ENCODE results near the gene KCNJ1. TPM values are rescaled to one million over a fixed set of nuclear protein-coding genes. Genes with fewer than 3 reads are reported as not detected.

Gene KCNJ1
- total and polyA plus RNA-seq, 2 donors (not counting 3 experiments of a cell fraction or from before 2014, with no cell fraction given), result not detected

- TF ChIP-seq EZH2 (IDR thresholded peaks at IDR 0.05; ENCODE audit: borderline replicate concordance, low read depth, low read length, severe bottlenecking), result no peak
- no peak for TF ChIP-seq POLR2AphosphoS5 (IDR thresholded peaks at IDR 0.05; ENCODE audit: insufficient read depth, low read depth, low read length)
- no peak for TF ChIP-seq POLR2A (IDR thresholded peaks at IDR 0.05; ENCODE audit: low read depth, low read length)
- intact Hi-C loops (cut with micrococcal nuclease) (no loop called here), dilution Hi-C loops (cut with MboI; ENCODE audit: extremely low pct_ligation_motif_present, low sequenced_read_pairs) (no loop called here)
- no peak overlapping the region for H3K4me3 ChIP-seq (replicated peaks in 1 of 3; ENCODE audit: insufficient read depth in 1 of 3, low read depth in 1 of 3, low read length in 3 of 3)
- H3K4me1 ChIP-seq (ENCODE audit: control insufficient read depth, extremely low read depth, insufficient read depth, low read length), result peaks cover 40% of the 10 kb centered on the region
- no peak overlapping the region for H3K27ac ChIP-seq (ENCODE audit: insufficient read depth, low read depth, low read length)
- DNase-seq (ENCODE audit: low read depth, low spot score) (no peak), FAIRE-seq (no peak)
- H3K79me2 ChIP-seq (ENCODE audit: control insufficient read depth, insufficient read depth, low read length), result no peaks in the 10 kb centered on the region
- no peaks in the 10 kb centered on the region for H3K9me1 ChIP-seq (replicated peaks; ENCODE audit: control insufficient read depth, extremely low read depth, insufficient read depth, low read length)
- H3K4me2 ChIP-seq (ENCODE audit: insufficient read depth, low read length), result no peak overlapping the region
- no peak overlapping the region for H3K9ac ChIP-seq (replicated peaks; ENCODE audit: extremely low read depth, insufficient read depth, low read length)
- no peaks in the 10 kb centered on the region for H3K36me3 ChIP-seq (ENCODE audit: control insufficient read depth in 2 of 2, extremely low read depth in 1 of 2, insufficient read depth in 2 of 2, low read length in 2 of 2)
- no peaks in the 10 kb centered on the region for H4K20me1 ChIP-seq (replicated peaks; ENCODE audit: control insufficient read depth, extremely low read depth, insufficient read depth, low read length)
- no peak overlapping the region for H2AFZ ChIP-seq (ENCODE audit: low read depth, low read length)
- ChIA-PET CTCF (interaction anchor here (1.7 kb wide), 1 partner anchor 10 kb away, joined by 4 read pairs; no protein-coding TSS in a partner anchor), POLR2A (no interaction called here)
- no TSS peak for BruUV-seq (replicated peaks)
- no peaks in the 10 kb centered on the region for H3K9me3 ChIP-seq (replicated peaks; ENCODE audit: control insufficient read depth, insufficient read depth, low read length)
- no peaks in the 10 kb centered on the region for H3K27me3 ChIP-seq (ENCODE audit: control insufficient read depth in 2 of 2, insufficient read depth in 2 of 2, low read length in 2 of 2)
These were observed 26.3 kb downstream of the KCNJ1 start for GRCh38 chr11:128840783-128841182.

- FAIRE-seq (no peak), DNase-seq (ENCODE audit: low read depth, low spot score) (peak; percentile 49)
- Histone ChIP-seq H3K27me3 (ENCODE audit: control insufficient read depth in 2 of 2, insufficient read depth in 2 of 2, low read length in 2 of 2) (no peaks in the 10 kb centered on the region), H3K4me1 (ENCODE audit: control insufficient read depth, extremely low read depth, insufficient read depth, low read length) (peaks cover 47% of the 10 kb centered on the region), H3K9me1 (replicated peaks; ENCODE audit: control insufficient read depth, extremely low read depth, insufficient read depth, low read length) (no peaks in the 10 kb centered on the region), H3K4me3 (replicated peaks in 1 of 3; ENCODE audit: insufficient read depth in 1 of 3, low read depth in 1 of 3, low read length in 3 of 3) (no peak overlapping the region), H3K9ac (replicated peaks; ENCODE audit: extremely low read depth, insufficient read depth, low read length) (no peak overlapping the region), H3K4me2 (ENCODE audit: insufficient read depth, low read length) (no peak overlapping the region), H3K9me3 (replicated peaks; ENCODE audit: control insufficient read depth, insufficient read depth, low read length) (no peaks in the 10 kb centered on the region), H3K79me2 (ENCODE audit: control insufficient read depth, insufficient read depth, low read length) (no peaks in the 10 kb centered on the region), H4K20me1 (replicated peaks; ENCODE audit: control insufficient read depth, extremely low read depth, insufficient read depth, low read length) (no peaks in the 10 kb centered on the region), H3K36me3 (ENCODE audit: control insufficient read depth in 2 of 2, extremely low read depth in 1 of 2, insufficient read depth in 2 of 2, low read length in 2 of 2) (no peaks in the 10 kb centered on the region), H2AFZ (ENCODE audit: low read depth, low read length) (no peak overlapping the region), H3K27ac (ENCODE audit: insufficient read depth, low read depth, low read length) (no peak overlapping the region)
- intact Hi-C loops (cut with micrococcal nuclease) (no loop called here), dilution Hi-C loops (cut with MboI; ENCODE audit: extremely low pct_ligation_motif_present, low sequenced_read_pairs) (no loop called here)
- ChIA-PET POLR2A (no interaction called here), CTCF (interaction anchor here (1.7 kb wide), 1 partner anchor 9 kb away, joined by 4 read pairs; no protein-coding TSS in a partner anchor)
- BruUV-seq (replicated peaks), result no TSS peak
- TF ChIP-seq GATA2 (IDR thresholded peaks at IDR 0.05; ENCODE audit: insufficient read depth, insufficient read length, low read depth, low read length) (no peak), JUN (IDR thresholded peaks at IDR 0.05; ENCODE audit: borderline replicate concordance, insufficient read depth, insufficient read length, low read depth) (no peak), EZH2 (IDR thresholded peaks at IDR 0.05; ENCODE audit: borderline replicate concordance, low read depth, low read length, severe bottlenecking) (no peak), POLR2A (IDR thresholded peaks at IDR 0.05; ENCODE audit: low read depth, low read length) (no peak), POLR2AphosphoS5 (IDR thresholded peaks at IDR 0.05; ENCODE audit: insufficient read depth, low read depth, low read length) (no peak), CTCF (IDR thresholded peaks at IDR 0.05; ENCODE audit: extremely low read depth in 1 of 2, insufficient read depth in 1 of 2, low read depth in 1 of 2, low read length in 2 of 2) (no peak), MYC (IDR thresholded peaks at IDR 0.05; ENCODE audit: low read depth, low read length) (no peak)
- TF ChIP-seq, protein P1, sequence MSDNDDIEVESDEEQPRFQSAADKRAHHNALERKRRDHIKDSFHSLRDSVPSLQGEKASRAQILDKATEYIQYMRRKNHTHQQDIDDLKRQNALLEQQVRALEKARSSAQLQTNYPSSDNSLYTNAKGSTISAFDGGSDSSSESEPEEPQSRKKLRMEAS (IDR thresholded peaks at IDR 0.05; ENCODE audit: insufficient read depth, insufficient read length), result no peak
These were observed 27.0 kb downstream of the KCNJ1 start for GRCh38 chr11:128840137-128840536.
